ENCODE measurements around the gene CTTNBP2. TPM values are rescaled to one million over a fixed set of nuclear protein-coding genes. Genes with fewer than 3 reads are reported as not detected.

Gene CTTNBP2
- total RNA-seq, 1 donor from 2014 or later, result 0.18 TPM

DNA sequence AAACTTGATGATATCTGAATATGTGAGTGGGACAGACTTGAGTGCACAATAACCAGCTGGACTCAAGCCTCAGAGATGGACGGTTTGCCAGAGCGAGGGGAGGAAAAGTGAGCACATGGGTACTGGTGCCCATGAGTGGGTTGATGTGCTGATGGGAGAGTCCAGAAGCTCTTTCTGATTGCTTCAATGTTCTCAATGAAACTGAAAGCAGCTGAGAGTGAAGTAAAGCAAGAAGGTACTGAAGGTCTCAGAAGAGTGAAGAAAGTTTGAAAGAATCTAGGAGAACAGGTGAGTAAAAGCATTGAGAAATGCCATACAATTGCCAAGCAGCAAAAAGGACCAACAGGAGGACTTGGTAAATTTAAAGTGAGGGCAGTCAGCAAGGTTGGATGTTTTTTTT, 28.6 kb downstream of the CTTNBP2 start:
- intact Hi-C loops (cut with micrococcal nuclease), result no loop called here
- Mint-ChIP-seq H3K9me3 (no peaks in the 10 kb centered on the region), H3K27ac (no peak overlapping the region), H3K4me1 (no peaks in the 10 kb centered on the region), H3K4me3 (no peak overlapping the region), H3K36me3 (ENCODE audit: low read depth) (no peaks in the 10 kb centered on the region), H3K27me3 (peaks cover 3% of the 10 kb centered on the region)
- POLR2A ChIA-PET, result no interaction called here
- DNase-seq (no peak), ATAC-seq (ENCODE audit: low read depth) (no peak)
- TF ChIP-seq, protein P1, sequence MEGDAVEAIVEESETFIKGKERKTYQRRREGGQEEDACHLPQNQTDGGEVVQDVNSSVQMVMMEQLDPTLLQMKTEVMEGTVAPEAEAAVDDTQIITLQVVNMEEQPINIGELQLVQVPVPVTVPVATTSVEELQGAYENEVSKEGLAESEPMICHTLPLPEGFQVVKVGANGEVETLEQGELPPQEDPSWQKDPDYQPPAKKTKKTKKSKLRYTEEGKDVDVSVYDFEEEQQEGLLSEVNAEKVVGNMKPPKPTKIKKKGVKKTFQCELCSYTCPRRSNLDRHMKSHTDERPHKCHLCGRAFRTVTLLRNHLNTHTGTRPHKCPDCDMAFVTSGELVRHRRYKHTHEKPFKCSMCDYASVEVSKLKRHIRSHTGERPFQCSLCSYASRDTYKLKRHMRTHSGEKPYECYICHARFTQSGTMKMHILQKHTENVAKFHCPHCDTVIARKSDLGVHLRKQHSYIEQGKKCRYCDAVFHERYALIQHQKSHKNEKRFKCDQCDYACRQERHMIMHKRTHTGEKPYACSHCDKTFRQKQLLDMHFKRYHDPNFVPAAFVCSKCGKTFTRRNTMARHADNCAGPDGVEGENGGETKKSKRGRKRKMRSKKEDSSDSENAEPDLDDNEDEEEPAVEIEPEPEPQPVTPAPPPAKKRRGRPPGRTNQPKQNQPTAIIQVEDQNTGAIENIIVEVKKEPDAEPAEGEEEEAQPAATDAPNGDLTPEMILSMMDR (IDR thresholded peaks at IDR 0.05), result no peak
- CTCF ChIA-PET, result no interaction called here

DNA sequence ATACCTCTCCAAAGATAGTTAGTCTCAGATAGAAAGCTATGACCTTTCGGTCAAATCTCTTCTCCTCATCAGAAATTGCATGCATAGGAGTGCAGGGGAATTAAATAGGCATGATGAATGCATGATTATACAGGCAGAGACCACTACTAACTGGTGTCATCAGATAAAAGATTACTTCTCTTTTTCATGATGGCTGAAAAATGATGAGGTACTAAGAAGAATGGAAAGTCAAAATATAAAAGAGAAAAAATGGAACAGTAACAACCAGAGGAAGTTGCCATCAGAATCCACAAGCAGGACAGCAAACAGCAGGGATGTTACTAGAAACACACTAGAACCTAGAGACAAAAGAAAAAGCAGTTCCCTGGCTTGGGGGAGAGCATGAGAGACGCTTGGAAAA, 31.6 kb downstream of the CTTNBP2 start:
- no peak for ATAC-seq (ENCODE audit: low read depth)
- H3K4me1 Mint-ChIP-seq, result no peaks in the 10 kb centered on the region
- no peaks in the 10 kb centered on the region for H3K36me3 Mint-ChIP-seq (ENCODE audit: low read depth)
- ChIA-PET CTCF (no interaction called here), POLR2A (no interaction called here)
- intact Hi-C loops (cut with micrococcal nuclease), result no loop called here
- TF ChIP-seq, protein P1 (IDR thresholded peaks at IDR 0.05), result no peak
- DNase-seq, result no peak
- H3K9me3 Mint-ChIP-seq, result no peaks in the 10 kb centered on the region
- H3K27me3 Mint-ChIP-seq, result no peaks in the 10 kb centered on the region
- no peak overlapping the region for H3K27ac Mint-ChIP-seq
- no peak overlapping the region for H3K4me3 Mint-ChIP-seq

DNA sequence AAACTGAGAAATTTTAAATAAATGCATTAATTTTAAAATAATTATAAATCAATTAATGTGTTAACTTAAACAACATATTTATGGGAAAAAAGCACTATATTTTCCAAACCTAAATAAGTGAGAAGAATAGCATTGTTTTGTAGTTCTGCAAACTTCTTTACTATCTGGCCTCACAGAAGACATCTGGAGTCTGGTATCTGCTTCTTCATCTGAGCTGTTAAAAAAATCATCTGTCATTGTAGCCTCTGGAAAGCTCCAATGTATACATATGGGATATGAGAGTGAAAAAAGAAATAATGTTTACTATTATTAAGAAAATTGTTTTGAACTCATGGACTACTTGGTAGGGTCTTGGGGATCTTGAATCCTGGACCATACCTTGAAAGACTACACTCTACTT, 32.2 kb downstream of the CTTNBP2 start:
- H3K4me3 Mint-ChIP-seq, result no peak overlapping the region
- no peaks in the 10 kb centered on the region for H3K27me3 Mint-ChIP-seq
- CTCF ChIA-PET, result no interaction called here
- DNase-seq (no peak), ATAC-seq (ENCODE audit: low read depth) (no peak)
- TF ChIP-seq, protein P1 (IDR thresholded peaks at IDR 0.05), result no peak
- intact Hi-C loops (cut with micrococcal nuclease), result no loop called here
- H3K36me3 Mint-ChIP-seq (ENCODE audit: low read depth), result no peaks in the 10 kb centered on the region
- H3K4me1 Mint-ChIP-seq, result no peaks in the 10 kb centered on the region
- no peaks in the 10 kb centered on the region for H3K9me3 Mint-ChIP-seq
- POLR2A ChIA-PET, result no interaction called here
- no peak overlapping the region for H3K27ac Mint-ChIP-seq

DNA sequence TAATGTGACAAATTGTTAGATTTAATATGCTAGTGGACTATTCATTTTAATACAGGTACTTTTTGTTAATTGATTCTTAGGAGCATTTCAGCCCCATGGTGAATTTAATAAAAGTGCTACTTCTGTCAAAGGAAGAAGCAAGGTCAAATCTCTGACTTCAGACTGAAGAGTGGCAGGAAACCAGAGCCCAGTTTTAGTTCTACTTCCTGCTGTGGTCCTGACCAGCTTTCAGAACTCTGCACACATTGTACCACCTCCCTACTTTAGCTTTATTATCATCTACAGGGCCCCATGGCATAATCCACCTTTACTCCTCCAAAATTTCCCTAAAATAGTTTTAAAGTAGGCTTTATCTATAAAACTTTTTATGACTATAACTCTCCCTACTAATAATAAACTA, 33.7 kb downstream of the CTTNBP2 start:
- DNase-seq, result no peak
- Mint-ChIP-seq H3K27me3 (no peaks in the 10 kb centered on the region), H3K27ac (no peak overlapping the region), H3K9me3 (no peaks in the 10 kb centered on the region), H3K36me3 (ENCODE audit: low read depth) (no peaks in the 10 kb centered on the region), H3K4me1 (no peaks in the 10 kb centered on the region), H3K4me3 (no peak overlapping the region)
- TF ChIP-seq, protein P1 (IDR thresholded peaks at IDR 0.05), result no peak
- POLR2A ChIA-PET, result no interaction called here
- intact Hi-C loops (cut with micrococcal nuclease), result no loop called here
- CTCF ChIA-PET, result no interaction called here
- ATAC-seq (ENCODE audit: low read depth), result no peak

DNA sequence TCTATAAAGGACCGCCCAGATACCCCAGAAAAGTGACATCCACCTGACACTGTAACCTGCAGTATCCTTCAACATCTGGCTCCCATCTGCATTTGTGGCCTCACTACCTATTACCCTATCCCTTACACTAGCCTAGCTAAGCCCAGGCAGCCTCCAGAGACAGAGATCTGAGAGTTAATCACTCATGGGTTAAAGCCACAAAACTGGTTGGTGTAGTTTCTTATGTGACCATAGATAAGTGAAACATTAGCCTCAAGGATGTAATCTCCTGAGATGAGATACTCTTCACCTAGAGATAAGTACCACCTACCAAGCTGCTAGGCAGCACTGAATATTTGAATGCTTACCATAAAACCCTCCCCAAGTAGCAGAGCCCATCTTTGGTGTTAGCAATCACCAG, 35.4 kb downstream of the CTTNBP2 start:
- DNase-seq (no peak), ATAC-seq (ENCODE audit: low read depth) (no peak)
- Mint-ChIP-seq H3K27me3 (no peaks in the 10 kb centered on the region), H3K4me3 (no peak overlapping the region), H3K27ac (no peak overlapping the region), H3K4me1 (no peaks in the 10 kb centered on the region), H3K36me3 (ENCODE audit: low read depth) (no peaks in the 10 kb centered on the region), H3K9me3 (no peaks in the 10 kb centered on the region)
- ChIA-PET CTCF (no interaction called here), POLR2A (no interaction called here)
- TF ChIP-seq, protein P1 (IDR thresholded peaks at IDR 0.05), result no peak
- intact Hi-C loops (cut with micrococcal nuclease), result no loop called here

Measured in activated B cell treated with CpG ODN at 0.5 μM for 24 hours (primary cell).